Right renal cortex interstitium (tissue), 3 donors: Measurements from ENCODE around the gene ANAPC10. TPM values are rescaled to one million over a fixed set of nuclear protein-coding genes. Genes with fewer than 3 reads are reported as not detected.
"Not testable (repeated sequence)": the region's sequence is repeated elsewhere in the genome, so short reads cannot be mapped to it uniquely, and the experiment has no call there.

ENCODE experiments used
- DNase-seq, 3 donors: peaks; one replicate each; pipeline ENCODE4 v3.0.0-alpha.2; 2013; ENCODE audit warnings: low read depth in 3 of 3, low spot score in 2 of 3
- polyA plus RNA-seq, 3 donors: library from polyadenylated mRNA; unstranded; fragments of 120-200 nt; gene quantifications; one replicate each; pipeline ENCODE4 v1.2.1, GENCODE V29; 2013; ENCODE audit not compliant: insufficient read length in 3 of 3

The ANAPC10 gene
- polyA plus RNA-seq, 3 donors = 28.8 to 38.0 (median 32.1) TPM

DNA sequence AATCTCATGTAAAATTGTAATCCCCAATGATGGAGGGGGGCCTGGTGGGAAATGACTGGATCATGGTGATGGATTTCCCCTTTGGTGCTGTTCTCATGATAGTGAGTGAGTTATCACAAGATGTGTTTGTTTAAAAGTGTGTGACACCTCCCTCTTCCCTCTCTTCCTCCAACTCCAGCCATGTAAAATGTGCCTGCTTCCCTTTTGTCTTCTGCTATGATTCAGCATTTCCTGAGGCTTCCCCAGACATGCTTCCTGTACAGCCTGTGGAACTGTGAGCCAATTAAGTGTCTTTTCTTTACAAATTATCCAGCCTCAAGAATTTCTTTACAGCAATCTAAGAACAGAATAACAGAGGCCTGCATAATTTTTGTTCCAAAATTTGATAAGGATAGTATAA lies 85.2 kb downstream of the ANAPC10 start:
- no peak for DNase-seq

- no peak for DNase-seq
These were observed 86.4 kb downstream of the ANAPC10 start for GRCh38 chr4:145011636-145012035.

DNA sequence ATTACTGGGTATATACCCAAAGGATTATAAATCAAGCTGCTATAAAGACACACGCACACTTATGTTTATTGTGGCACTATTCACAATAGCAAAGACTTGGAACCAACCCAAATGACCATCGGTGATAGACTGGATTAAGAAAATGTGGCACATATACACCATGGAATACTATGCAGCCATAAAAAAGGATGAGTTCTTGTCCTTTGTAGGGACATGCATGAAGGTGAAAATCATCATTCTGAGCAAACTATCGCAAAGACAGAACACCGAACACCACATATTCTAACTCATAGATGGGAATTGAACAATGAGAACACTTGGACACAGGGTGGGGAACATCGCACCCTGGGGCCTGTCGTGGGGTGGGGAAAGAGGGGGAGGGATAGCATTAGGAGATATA lies 87.7 kb downstream of the ANAPC10 start:
- DNase-seq = not testable (repeated sequence)

GRCh38 chr4:145003675-145004074 lies 94.3 kb downstream of the ANAPC10 start:
- no peak for DNase-seq

GRCh38 chr4:145001635-145002034 lies 96.4 kb downstream of the ANAPC10 start:
- peak in 1 of 3 donors; percentile 3 for DNase-seq

DNA sequence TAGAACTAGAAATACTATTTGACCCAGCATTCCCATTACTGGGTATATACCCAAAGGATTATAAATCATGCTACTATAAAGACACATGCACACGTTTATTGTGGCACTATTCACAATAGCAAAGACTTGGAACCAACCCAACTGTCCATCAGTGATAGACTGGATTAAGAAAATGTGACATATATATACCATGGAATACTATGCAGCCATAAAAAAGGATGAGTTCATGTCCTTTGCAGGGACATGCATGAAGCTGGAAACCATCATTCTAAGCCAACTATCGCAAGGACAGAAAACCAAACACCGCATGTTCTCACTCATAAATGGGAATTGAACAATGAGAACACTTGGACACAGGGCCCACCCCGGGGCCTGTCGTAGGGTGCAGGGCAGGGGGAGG lies 97.3 kb downstream of the ANAPC10 start:
- not testable (repeated sequence) for DNase-seq

GRCh38 chr4:144989306-144989705 lies 108.7 kb downstream of the ANAPC10 start:
- DNase-seq = no peak

DNA sequence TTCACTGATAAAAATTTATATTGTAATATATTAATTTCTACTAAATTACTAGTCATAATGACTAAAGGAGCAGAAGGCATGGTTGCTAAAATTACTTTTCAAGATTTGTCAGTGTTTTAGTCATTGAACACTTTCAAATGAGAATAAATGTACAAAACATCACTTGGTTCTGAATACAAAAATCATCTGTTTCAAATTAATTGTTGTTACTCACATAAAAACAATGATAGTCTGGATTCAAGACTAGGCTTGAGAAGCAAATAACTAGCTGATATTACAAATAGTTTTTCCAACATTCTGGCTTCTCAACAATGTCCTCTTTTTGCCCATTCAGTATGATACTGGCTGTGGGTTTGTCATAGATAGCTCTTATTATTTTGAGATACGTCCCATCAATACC lies 112.5 kb downstream of the ANAPC10 start:
- DNase-seq = no peak

DNA sequence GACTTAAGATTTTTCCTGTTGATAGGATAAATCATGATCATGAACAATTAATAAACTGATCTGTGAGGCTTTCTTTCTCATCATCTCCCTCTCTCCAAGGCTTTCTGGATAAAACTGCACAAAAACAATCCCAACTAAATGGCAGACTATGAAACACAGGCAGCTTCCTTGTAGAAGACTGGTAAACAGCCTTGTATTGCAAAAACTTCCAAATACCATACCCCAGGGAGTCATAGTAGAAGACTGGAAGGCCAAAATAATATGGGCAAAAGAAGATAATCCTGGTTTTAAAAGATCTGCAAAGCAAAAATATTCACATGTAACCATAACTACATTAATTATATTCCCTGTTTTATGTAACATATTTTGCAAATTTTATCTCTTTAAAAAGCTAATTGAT lies 113.0 kb downstream of the ANAPC10 start:
- no peak for DNase-seq

- no peak for DNase-seq
These were observed 113.8 kb downstream of the ANAPC10 start for GRCh38 chr4:144984241-144984640.

DNA sequence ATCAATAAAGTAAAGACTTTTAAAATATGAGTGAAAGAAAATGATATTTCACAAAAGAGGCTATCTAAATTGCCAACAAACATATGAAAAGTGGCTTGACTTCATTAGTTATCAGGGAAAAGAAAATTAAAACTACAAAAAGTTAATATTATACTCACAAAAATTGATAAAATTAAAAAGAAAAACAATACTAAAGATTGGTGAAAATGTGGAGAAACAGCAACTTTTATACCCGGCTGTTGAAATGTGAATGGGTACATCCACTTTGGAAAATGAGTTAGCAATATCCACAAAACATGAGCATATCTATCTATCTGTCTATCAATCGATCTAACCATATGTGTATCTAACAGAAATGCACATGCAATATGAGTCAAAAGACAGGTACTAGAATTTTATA lies 122.3 kb downstream of the ANAPC10 start:
- no peak for DNase-seq

DNA sequence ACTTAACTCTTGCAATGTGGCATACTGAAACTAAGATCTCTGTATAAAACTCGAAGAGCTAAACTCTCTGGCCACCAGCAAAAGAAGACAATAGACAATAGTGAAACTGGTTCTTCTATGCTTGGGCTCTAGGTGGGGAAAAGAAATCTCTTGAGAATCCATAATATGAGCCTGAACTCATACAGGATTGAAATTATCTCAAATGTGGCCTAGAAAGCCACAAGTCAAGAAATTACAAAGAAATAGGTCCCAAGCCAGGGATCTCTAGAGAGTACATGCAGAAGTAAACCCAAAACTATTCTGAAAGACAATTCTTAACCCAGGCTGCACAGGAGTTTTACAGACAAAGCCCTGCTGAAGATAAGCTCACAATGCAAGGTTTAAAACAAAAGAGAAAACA lies 127.4 kb downstream of the ANAPC10 start:
- no peak for DNase-seq

DNA sequence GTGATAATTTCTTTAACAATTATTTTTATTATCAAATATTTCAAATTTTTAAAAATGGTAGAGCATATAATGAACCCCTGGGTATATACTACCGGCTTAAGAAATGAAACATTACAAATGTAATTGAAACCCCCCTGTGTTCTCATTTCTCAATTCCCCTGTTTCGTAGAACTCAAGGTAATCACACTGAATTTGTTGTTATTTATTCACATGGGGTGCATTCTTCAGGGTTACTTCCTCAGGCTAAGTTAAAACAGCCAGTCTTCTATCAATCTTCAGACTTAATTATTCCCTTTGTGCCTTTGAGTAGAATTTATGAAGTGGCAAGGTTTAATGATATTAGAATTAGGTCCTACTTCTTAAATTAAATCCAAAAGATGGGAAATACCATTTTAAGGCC lies 128.2 kb downstream of the ANAPC10 start:
- no peak for DNase-seq

DNA sequence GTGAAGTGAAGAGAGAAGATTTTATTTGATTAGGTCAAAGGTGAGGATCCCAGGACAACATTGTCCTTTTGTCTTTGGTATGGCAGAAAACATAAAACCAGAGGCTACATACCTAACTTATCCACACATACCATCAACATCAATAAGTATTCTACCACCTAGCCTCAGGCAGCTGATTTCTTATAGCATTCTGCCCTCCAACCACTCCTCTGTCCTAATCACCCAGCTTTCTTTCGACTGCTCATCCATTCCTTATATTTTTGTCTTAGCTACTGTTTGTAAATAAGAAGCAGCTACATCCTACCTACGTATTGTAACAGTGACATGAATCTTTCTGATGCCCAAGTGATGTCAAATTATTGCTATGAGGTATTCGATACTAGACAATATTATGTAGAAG lies 129.4 kb downstream of the ANAPC10 start:
- DNase-seq = no peak

- DNase-seq = no peak
These were observed 130.8 kb downstream of the ANAPC10 start for GRCh38 chr4:144967161-144967560.

DNA sequence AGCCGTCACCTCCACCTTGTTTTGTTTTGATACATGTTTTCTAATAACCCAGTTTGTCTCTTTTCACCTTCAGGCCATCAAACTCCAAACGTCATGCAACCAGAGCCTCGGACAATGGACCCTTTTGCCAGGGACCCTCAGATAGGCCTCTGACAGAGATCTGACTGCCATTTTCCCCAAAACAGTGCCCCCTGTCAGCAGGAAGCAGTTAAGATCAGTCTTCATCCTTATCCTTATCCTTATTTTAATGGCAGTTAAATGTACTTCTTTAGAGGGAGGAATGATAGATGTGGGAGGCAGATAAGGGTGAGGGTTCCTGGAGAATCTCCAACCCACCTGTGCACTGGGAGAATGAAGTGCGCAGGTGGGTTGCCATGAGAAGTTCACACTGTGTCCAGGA lies 135.7 kb downstream of the ANAPC10 start:
- DNase-seq = no peak

DNA sequence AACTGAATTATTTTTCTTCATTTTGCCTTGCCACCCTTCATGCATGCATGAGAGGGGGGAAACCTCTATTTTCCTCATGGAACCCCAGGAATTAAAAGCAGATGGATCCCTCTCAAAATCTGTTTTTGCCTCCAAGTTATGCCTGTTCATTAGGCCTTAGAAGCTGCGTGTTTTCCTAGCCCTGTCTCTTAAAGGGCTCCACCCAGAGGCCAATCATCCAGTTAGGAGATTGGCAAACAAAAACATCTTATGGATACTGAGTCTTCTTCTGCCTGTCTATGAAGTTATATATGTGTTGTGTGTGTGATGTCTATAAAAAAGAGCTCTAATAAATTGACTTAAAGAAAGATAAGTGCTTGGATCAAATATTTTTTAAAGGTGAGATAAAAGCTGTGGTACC lies 142.9 kb downstream of the ANAPC10 start:
- no peak for DNase-seq

- no peak for DNase-seq
These were observed 143.8 kb downstream of the ANAPC10 start for GRCh38 chr4:144954230-144954629.

DNA sequence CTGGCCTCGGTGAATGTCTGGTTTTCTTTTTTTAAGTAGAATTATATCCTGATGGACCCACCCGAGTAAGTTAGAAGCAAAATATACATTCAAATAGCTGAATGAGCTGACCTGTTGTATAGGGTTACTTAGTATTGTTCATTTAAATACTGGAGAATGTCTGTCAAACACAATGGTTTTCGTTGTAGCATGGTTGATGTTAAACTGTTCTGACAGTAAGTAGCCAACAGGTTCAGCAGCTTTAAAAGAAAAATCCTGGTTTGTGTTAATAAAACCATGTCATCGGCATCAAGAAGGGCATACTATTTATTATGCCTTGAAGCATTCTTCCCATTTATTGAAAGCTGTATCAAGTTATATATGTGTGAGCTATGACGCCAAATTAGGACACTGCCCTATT lies 149.6 kb downstream of the ANAPC10 start:
- DNase-seq = no peak

- DNase-seq = no peak
These were observed 150.0 kb downstream of the ANAPC10 start for GRCh38 chr4:144948009-144948408.
